OCI-LY1 (cell line): Measurements from ENCODE around the gene PCDH12.

Experiments
- CTCF ChIP-seq: fragments of 200-600 bp; sonication (generic), shearing (Covaris generic); IDR thresholded peaks from 2 replicates; pipeline ENCODE4 v1.5.1; 2017; ENCODE audit warnings: mild to moderate bottlenecking, antibody characterized with exemption, low read length, moderate library complexity, mixed read lengths
- EZH2 ChIP-seq: fragments of 200-600 bp; sonication (generic), shearing (Covaris generic); IDR thresholded peaks from 2 replicates; pipeline ENCODE4 v1.8.0; 2017; ENCODE audit warnings: borderline replicate concordance, mixed run types, mild to moderate bottlenecking, antibody characterized with exemption, low read length, moderate library complexity, mixed read lengths

GRCh38 chr5:141976176-141976575 is 18.2 kb upstream of the PCDH12 start:
- TF ChIP-seq CTCF (no peak), EZH2 (no peak)
